Transverse colon (tissue), 4 donors: ENCODE measurements around the gene HOXB5. TPM values are rescaled to one million over a fixed set of nuclear protein-coding genes. Genes with fewer than 3 reads are reported as not detected.

Experiments
- DNase-seq: peaks from one replicate; pipeline ENCODE4 v3.0.0-alpha.2; 2019
- H3K27ac ChIP-seq, 4 donors: fragments of 200-600 bp; sonication (generic); 2 replicates each; pipeline ENCODE4 v1.5.1; 2016 to 2018; ENCODE audit warnings: inconsistent platforms in 4 of 4
- H3K27me3 ChIP-seq: fragments of 200-600 bp; sonication (generic); 2 replicates; pipeline ENCODE4 v1.5.1; 2017; ENCODE audit warnings: inconsistent platforms
- H3K36me3 ChIP-seq, 4 donors: fragments of 200-600 bp; sonication (generic); 2 replicates each; pipeline ENCODE4 v1.5.1; 2017 to 2019; ENCODE audit warnings: inconsistent platforms in 4 of 4
- H3K4me1 ChIP-seq, 4 donors: fragments of 200-600 bp; sonication (generic); 2 replicates each; pipeline ENCODE4 v1.5.1; 2017 to 2020; ENCODE audit warnings: inconsistent platforms in 4 of 4
- H3K4me3 ChIP-seq, 4 donors: fragments of 200-600 bp; sonication (generic); 1 replicate in 1 of 4; 2 replicates in 3 of 4; pipeline versions ENCODE4 v1.5.1 to v1.6.1; 2017 to 2019; ENCODE audit warnings: inconsistent platforms in 4 of 4
- H3K9me3 ChIP-seq, 2 donors: fragments of 200-600 bp; sonication (generic); 2 replicates each; pipeline ENCODE4 v1.5.1; 2017 to 2019; ENCODE audit warnings: inconsistent platforms in 2 of 2
- CTCF ChIP-seq, 5 experiments: fragments of 200-600 bp in 3 of 5; fragments of 450-650 bp in 2 of 5; sonication (generic) in 3 of 5; IDR thresholded peaks; 1 replicate in 2 of 5; 2 replicates in 3 of 5; pipeline ENCODE4 v1.5.1; 2016 to 2017; ENCODE audit warnings: antibody characterized with exemption in 5 of 5, inconsistent platforms in 3 of 5, mild to moderate bottlenecking in 2 of 5, moderate library complexity in 1 of 5
- EP300 ChIP-seq: sonication (generic); formaldehyde crosslinking; IDR thresholded peaks from one replicate; pipeline ENCODE4 v1.6.1; 2017; ENCODE audit warnings: antibody characterized with exemption, low read depth
- POLR2A ChIP-seq: fragments of 450-650 bp; IDR thresholded peaks from one replicate; pipeline ENCODE4 v1.6.1; 2016; ENCODE audit warnings: antibody characterized with exemption, mild to moderate bottlenecking, moderate library complexity
- POLR2AphosphoS5 ChIP-seq, 3 donors: sonication (generic); formaldehyde crosslinking; IDR thresholded peaks; one replicate each; pipeline ENCODE4 v1.6.1; 2016; ENCODE audit warnings: antibody characterized with exemption in 3 of 3
- WGBS, 2 donors: methylation state at CpG; one replicate each; pipeline ENCODE4 v1.1.5; 2018; ENCODE audit warnings: low coverage in 1 of 2; 5-methylcytosine and 5-hydroxymethylcytosine counted together
- in situ Hi-C, 4 donors: fragments of 200-750 bp; cut with MboI; loops; one replicate each; pipeline versions ENCODE4 v1.15.0 to v1.15.1; 2017; ENCODE audit warnings: low sequenced_read_pairs in 3 of 4, low pct_ligation_motif_present in 1 of 4, low pct_unique_long_range_greater_than_20kb in 1 of 4
- intact Hi-C: fragments of 100-400 bp; cut with DNase I; formaldehyde crosslinking; loops from one replicate; pipeline ENCODE4 v1.15.1; 2023; ENCODE audit warnings: low total_unique reads
- total RNA-seq, 4 donors: library from RNA; depleted of rRNA; stranded (reverse); fragments of >200 nt; gene quantifications; one replicate each; pipeline ENCODE4 v1.1.0, GENCODE V29; 2016

HOXB5 gene
- total RNA-seq, 4 donors from 2014 or later = 10.5 to 35.4 (median 18.7) TPM

DNA sequence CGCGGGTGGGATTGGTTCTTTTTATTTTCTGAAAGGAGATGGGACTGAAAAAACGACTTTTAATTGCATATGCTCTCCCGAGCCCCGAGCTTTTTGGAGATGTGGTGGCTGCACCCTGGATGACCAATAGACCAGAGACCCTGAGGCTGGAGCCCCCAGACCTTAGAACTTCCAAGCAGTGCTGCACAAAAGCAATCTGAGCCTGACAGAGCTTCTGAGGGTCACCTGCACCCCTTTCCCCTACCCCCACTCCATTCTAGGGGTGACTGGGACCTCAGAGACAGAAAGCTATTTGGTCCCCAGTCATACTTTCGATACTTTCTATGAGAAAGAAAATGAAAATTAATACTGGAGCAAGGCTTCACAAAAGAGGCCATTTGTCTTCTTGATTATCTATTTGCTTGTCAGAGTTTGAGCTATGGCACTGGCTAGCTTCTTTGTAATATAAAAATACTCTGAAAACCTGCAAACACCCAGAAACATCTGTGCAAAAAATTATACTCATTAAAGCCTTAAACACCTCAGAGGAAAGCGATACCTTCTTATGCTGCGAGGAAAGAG, 19.0 kb downstream of the HOXB5 start:
- peaks cover 36 to 92% (median 72%) of the 10 kb centered on the region in 4 donors for H3K4me1 ChIP-seq

GRCh38 chr17:48571826-48572417, 21.7 kb downstream of the HOXB5 start:
- H3K9me3 ChIP-seq = no peaks in the 10 kb centered on the region
- 68% methylated on average over 1 of the region's 1 CpG; no CpG with 5 or more reads in 1 of the 2 donors for WGBS, 2 donors
- H3K36me3 ChIP-seq = no peaks in the 10 kb centered on the region
- in situ Hi-C loops = no loop called here
- peak overlapping the region; percentile 89 to 95 (median 92) for H3K27ac ChIP-seq
- H3K4me3 ChIP-seq = peak overlapping the region in 1 of 4 donors; percentile 36
- DNase-seq = no peak
- TF ChIP-seq POLR2AphosphoS5 (IDR thresholded peaks at IDR 0.05) (no peak), CTCF (IDR thresholded peaks at IDR 0.05) (no peak)
- no peaks in the 10 kb centered on the region for H3K27me3 ChIP-seq
- intact Hi-C loops = no loop called here
- H3K4me1 ChIP-seq = peaks cover 48 to 95% (median 77%) of the 10 kb centered on the region in 4 donors

More for the DNA sequence above, 19.0 kb downstream of the HOXB5 start:
- peak overlapping the region; percentile 89 to 95 (median 92) for H3K27ac ChIP-seq
- peak overlapping the region in 1 of 4 donors; percentile 28 for H3K4me3 ChIP-seq
- DNase-seq = no peak
- no peaks in the 10 kb centered on the region for H3K9me3 ChIP-seq
- H3K27me3 ChIP-seq = peaks cover 3% of the 10 kb centered on the region
- no peaks in the 10 kb centered on the region for H3K36me3 ChIP-seq
- 62 to 79% methylated on average over 6 to 8 of the region's 8 CpGs for WGBS, 2 donors
- intact Hi-C loops = loop anchor here (5.0 kb wide), 1 partner anchor 32 kb away; no protein-coding TSS in a partner anchor
- TF ChIP-seq EP300 = no peak
- no peak for TF ChIP-seq POLR2A
- in situ Hi-C loops = no loop called here

- in situ Hi-C loops (no loop called here), intact Hi-C loops (no loop called here)
- Histone ChIP-seq H3K4me3 (peak overlapping the region; percentile 2 to 36 (median 16)), H3K27ac (peak overlapping the region; percentile 89 to 95 (median 92)), H3K4me1 (peaks cover 53 to 95% (median 79%) of the 10 kb centered on the region in 4 donors), H3K27me3 (no peaks in the 10 kb centered on the region), H3K9me3 (no peaks in the 10 kb centered on the region), H3K36me3 (no peaks in the 10 kb centered on the region)
- TF ChIP-seq POLR2A (no peak), EP300 (no peak), CTCF (IDR thresholded peaks at IDR 0.05) (no peak), POLR2AphosphoS5 (IDR thresholded peaks at IDR 0.05) (no peak)
- 26 to 55% methylated on average over 17 to 26 of the region's 26 CpGs for WGBS, 2 donors
- no peak for DNase-seq
These were observed 22.4 kb downstream of the HOXB5 start for GRCh38 chr17:48571024-48571818.

GRCh38 chr17:48570325-48571023, 23.1 kb downstream of the HOXB5 start:
- in situ Hi-C loops (no loop called here), intact Hi-C loops (no loop called here)
- WGBS, 2 donors = 49 to 68% methylated on average over 8 to 19 of the region's 19 CpGs
- TF ChIP-seq EP300 (no peak), POLR2A (no peak), CTCF (IDR thresholded peaks at IDR 0.05) (no peak), POLR2AphosphoS5 (IDR thresholded peaks at IDR 0.05) (no peak)
- no peaks in the 10 kb centered on the region for H3K27me3 ChIP-seq
- H3K27ac ChIP-seq = peak overlapping the region; percentile 89 to 95 (median 92)
- DNase-seq = no peak
- no peaks in the 10 kb centered on the region for H3K36me3 ChIP-seq
- no peaks in the 10 kb centered on the region for H3K9me3 ChIP-seq
- peak overlapping the region in 3 of 4 donors; percentile 2 to 36 (median 16) for H3K4me3 ChIP-seq
- H3K4me1 ChIP-seq = peaks cover 45 to 95% (median 77%) of the 10 kb centered on the region in 4 donors
